H9 (cell line): ENCODE data around the gene TBX5. TPM values are rescaled to one million over a fixed set of nuclear protein-coding genes. Genes with fewer than 3 reads are reported as not detected.

Experiments used
- DNase-seq: peaks from one replicate; pipeline ENCODE4 v3.0.0-alpha.2; 2017
- H2AFZ ChIP-seq: one replicate; pipeline ENCODE4 v1.6.1; 2013; ENCODE audit warnings: mild to moderate bottlenecking, low read length, control low read depth, moderate library complexity
- H2AK5ac ChIP-seq: 2 replicates; pipeline ENCODE4 v1.6.1; 2013; ENCODE audit warnings: low read length, control low read depth, mixed read lengths; ENCODE audit not compliant: insufficient read length
- H2BK120ac ChIP-seq: one replicate; pipeline ENCODE4 v1.6.1; 2013; ENCODE audit warnings: low read depth, mild to moderate bottlenecking, low read length, control low read depth, inconsistent platforms; ENCODE audit not compliant: poor library complexity, severe bottlenecking
- H2BK12ac ChIP-seq: 2 replicates; pipeline ENCODE4 v1.6.1; 2013; ENCODE audit warnings: low read length, control low read depth, mixed read lengths, low read depth; ENCODE audit not compliant: insufficient read length
- H2BK15ac ChIP-seq: 2 replicates; pipeline ENCODE4 v1.6.1; 2013; ENCODE audit warnings: low read depth, low read length, control low read depth
- H2BK20ac ChIP-seq: one replicate; pipeline ENCODE4 v1.6.1; 2013; ENCODE audit warnings: low read depth, mild to moderate bottlenecking, low read length, control low read depth, inconsistent platforms; ENCODE audit not compliant: poor library complexity, severe bottlenecking
- H2BK5ac ChIP-seq: 2 replicates; pipeline ENCODE4 v1.6.1; 2013; ENCODE audit warnings: low read length, control low read depth, mixed read lengths; ENCODE audit not compliant: insufficient read length
- H3K14ac ChIP-seq: 2 replicates; pipeline ENCODE4 v1.6.1; 2013; ENCODE audit warnings: low read length, control low read depth; ENCODE audit not compliant: insufficient read depth
- H3K18ac ChIP-seq: 2 replicates; pipeline ENCODE4 v1.6.1; 2013; ENCODE audit warnings: low read depth, mild to moderate bottlenecking, mixed read lengths, low read length, control low read depth; ENCODE audit not compliant: insufficient read length
- H3K23ac ChIP-seq: 2 replicates; pipeline ENCODE4 v1.6.1; 2013; ENCODE audit warnings: low read length, control low read depth, mixed read lengths, low read depth; ENCODE audit not compliant: insufficient read length
- H3K23me2 ChIP-seq: 2 replicates; pipeline ENCODE4 v1.6.1; 2013; ENCODE audit warnings: low read depth, mild to moderate bottlenecking, mixed read lengths, low read length, control low read depth; ENCODE audit not compliant: insufficient read length, poor library complexity, severe bottlenecking
- H3K27ac ChIP-seq: 2 replicates; pipeline ENCODE4 v1.5.1; 2013; ENCODE audit warnings: low read length, control low read depth, mixed read lengths, low read depth; ENCODE audit not compliant: insufficient read length
- H3K27me3 ChIP-seq: 2 replicates; pipeline ENCODE4 v1.6.1; 2013; ENCODE audit warnings: low read length, control low read depth, inconsistent platforms; ENCODE audit not compliant: insufficient read depth
- H3K4ac ChIP-seq: 2 replicates; pipeline ENCODE4 v1.6.1; 2013; ENCODE audit warnings: low read depth, mild to moderate bottlenecking, control low read depth, inconsistent platforms, low read length, moderate library complexity
- H3K4me1 ChIP-seq: 2 replicates; pipeline ENCODE4 v1.6.1; 2013; ENCODE audit warnings: low read length, control low read depth, inconsistent platforms; ENCODE audit not compliant: insufficient read depth
- H3K4me2 ChIP-seq: 2 replicates; pipeline ENCODE4 v1.6.1; 2013; ENCODE audit warnings: low read length, control low read depth, mixed read lengths; ENCODE audit not compliant: insufficient read length, insufficient read depth
- H3K56ac ChIP-seq: 2 replicates; pipeline ENCODE4 v1.6.1; 2013; ENCODE audit warnings: low read depth, mild to moderate bottlenecking, mixed read lengths, low read length, control low read depth; ENCODE audit not compliant: insufficient read length
- H3K79me1 ChIP-seq: 2 replicates; pipeline ENCODE4 v1.6.1; 2013; ENCODE audit warnings: low read depth, mild to moderate bottlenecking, moderate library complexity, low read length, control low read depth, inconsistent platforms; ENCODE audit not compliant: insufficient read depth, poor library complexity, severe bottlenecking
- H3K79me2 ChIP-seq: 2 replicates; pipeline ENCODE4 v1.6.1; 2013; ENCODE audit warnings: low read length, control low read depth, inconsistent platforms; ENCODE audit not compliant: insufficient read depth
- H3K9ac ChIP-seq: 2 replicates; pipeline ENCODE4 v1.6.1; 2013; ENCODE audit warnings: low read length, control low read depth, mixed read lengths; ENCODE audit not compliant: insufficient read length; ENCODE audit errors: extremely low read depth
- H3K9me3 ChIP-seq: one replicate; pipeline ENCODE4 v1.6.1; 2013; ENCODE audit warnings: low read depth, low read length, inconsistent platforms; ENCODE audit not compliant: control insufficient read depth
- H3T11ph ChIP-seq: one replicate; pipeline ENCODE4 v1.6.1; 2013; ENCODE audit warnings: mild to moderate bottlenecking, low read length, control low read depth, inconsistent platforms
- H4K20me1 ChIP-seq: one replicate; pipeline ENCODE4 v1.6.1; 2013; ENCODE audit not compliant: control insufficient read depth, insufficient read length, insufficient read depth
- H4K5ac ChIP-seq: 2 replicates; pipeline ENCODE4 v1.6.1; 2013; ENCODE audit warnings: low read depth, mild to moderate bottlenecking, mixed read lengths, low read length, control low read depth; ENCODE audit not compliant: insufficient read length
- H4K8ac ChIP-seq: replicated peaks from 2 replicates; pipeline ENCODE4 v1.6.1; 2013; ENCODE audit warnings: low read length, control low read depth, mixed read lengths, low read depth; ENCODE audit not compliant: insufficient read length
- H4K91ac ChIP-seq: 2 replicates; pipeline ENCODE4 v1.6.1; 2013; ENCODE audit warnings: low read depth, mild to moderate bottlenecking, moderate library complexity, mixed read lengths, low read length, control low read depth; ENCODE audit not compliant: insufficient read length
- H3K27ac Mint-ChIP-seq, 3 experiments: 2 replicates in 2 of 3; 3 replicates in 1 of 3; pipeline ENCODE4 v1.8.0; 2020 to 2021; ENCODE audit warnings: mixed read lengths in 3 of 3, mild to moderate bottlenecking in 1 of 3, moderate library complexity in 1 of 3
- H3K27me3 Mint-ChIP-seq: 2 replicates; pipeline ENCODE4 v1.8.0; 2021; ENCODE audit warnings: low read depth, mild to moderate bottlenecking, moderate library complexity, mixed read lengths
- H3K36me3 Mint-ChIP-seq, 3 experiments: 2 replicates in 2 of 3; 3 replicates in 1 of 3; pipeline ENCODE4 v1.8.0; 2020 to 2021; ENCODE audit warnings: low read depth in 3 of 3, mixed read lengths in 3 of 3; ENCODE audit not compliant: insufficient read depth in 1 of 3
- H3K4me1 Mint-ChIP-seq, 2 experiments: 2 replicates each; pipeline ENCODE4 v1.8.0; 2020; ENCODE audit warnings: mixed read lengths in 2 of 2
- H3K4me3 Mint-ChIP-seq, 2 experiments: 2 replicates in 1 of 2; 3 replicates in 1 of 2; pipeline ENCODE4 v1.8.0; 2020 to 2021; ENCODE audit warnings: mild to moderate bottlenecking in 2 of 2, mixed read lengths in 2 of 2, moderate library complexity in 1 of 2
- H3K9me3 Mint-ChIP-seq, 2 experiments: 2 replicates in 1 of 2; 3 replicates in 1 of 2; pipeline ENCODE4 v1.8.0; 2020; ENCODE audit warnings: mild to moderate bottlenecking in 2 of 2, mixed read lengths in 2 of 2, moderate library complexity in 1 of 2
- WGBS: extraction: QIAGEN DNeasy Blood & Tissue Kit; methylation state at CpG from one replicate; pipeline ENCODE4 v1.1.7; 2013; ENCODE audit warnings: missing lambda C conversion rate, low lambda C conversion rate, mixed read lengths; ENCODE audit not compliant: insufficient read length; ENCODE audit errors: extremely low coverage; 5-methylcytosine and 5-hydroxymethylcytosine counted together
- total RNA-seq: library from RNA; stranded (reverse); gene quantifications from 2 replicates; pipeline ENCODE4 v1.2.1, GENCODE V29; 2021
- TF ChIP-seq, protein P1 (sequence below): fragments of 200-600 bp; sonication (generic); conservative IDR thresholded peaks from 3 replicates; pipeline ENCODE4 v1.8.0; 2021; ENCODE audit warnings: antibody characterized with exemption, mild to moderate bottlenecking

TBX5 gene
- total RNA-seq, 1 experiment from 2014 or later: not detected

DNA sequence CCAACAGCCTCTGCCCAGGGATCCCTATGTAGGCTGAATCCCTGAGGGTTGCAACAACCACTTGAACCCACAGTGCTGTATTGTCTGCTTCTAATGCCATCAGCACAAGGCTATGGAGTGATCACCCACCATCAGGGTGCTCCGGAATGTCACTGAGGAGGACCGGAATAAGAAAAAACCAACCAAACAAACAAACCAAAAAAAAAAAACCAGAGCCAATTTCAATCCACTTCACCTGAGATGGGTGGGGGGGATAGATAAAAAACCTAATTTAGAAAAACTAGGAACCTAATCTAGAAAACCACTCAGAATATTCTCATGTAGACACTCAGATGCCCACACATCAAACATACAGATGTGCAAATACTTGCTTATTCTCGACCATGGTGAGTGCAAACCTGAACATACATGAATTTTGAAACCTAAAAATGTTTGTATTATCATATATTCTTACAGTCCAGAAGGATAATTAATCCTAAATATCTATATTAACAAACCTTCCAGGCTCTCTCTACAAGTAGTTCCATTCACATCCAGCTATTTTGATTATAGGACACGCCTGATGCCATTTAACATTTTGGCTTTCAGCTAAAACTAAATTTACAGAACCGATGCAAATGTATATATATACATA is 3.7 kb downstream of the TBX5 start:
- Histone ChIP-seq H3K79me2 (no peaks in the 10 kb centered on the region), H2BK12ac (no peak overlapping the region), H2AFZ (no peak overlapping the region), H2AK5ac (no peak overlapping the region), H2BK20ac (no peak overlapping the region), H3K27me3 (peaks cover 97% of the 10 kb centered on the region), H4K20me1 (no peaks in the 10 kb centered on the region), H3K18ac (no peak overlapping the region), H4K91ac (no peak overlapping the region), H3K56ac (no peak overlapping the region), H3K4me2 (no peak overlapping the region), H3K4ac (no peak overlapping the region), H3T11ph (no peak overlapping the region), H3K9ac (no peak overlapping the region), H3K79me1 (no peaks in the 10 kb centered on the region), H3K23me2 (no peaks in the 10 kb centered on the region), H3K4me1 (peaks cover 2% of the 10 kb centered on the region), H3K23ac (no peak overlapping the region), H4K8ac (no peak overlapping the region), H2BK15ac (no peak overlapping the region), H2BK5ac (no peak overlapping the region), H2BK120ac (no peak overlapping the region), H4K5ac (no peak overlapping the region), H3K27ac (no peak overlapping the region), H3K9me3 (no peaks in the 10 kb centered on the region), H3K14ac (no peak overlapping the region)
- H3K27ac Mint-ChIP-seq: no peak overlapping the region; a peak in 2 of 7 replicates
- TF ChIP-seq, protein P1, sequence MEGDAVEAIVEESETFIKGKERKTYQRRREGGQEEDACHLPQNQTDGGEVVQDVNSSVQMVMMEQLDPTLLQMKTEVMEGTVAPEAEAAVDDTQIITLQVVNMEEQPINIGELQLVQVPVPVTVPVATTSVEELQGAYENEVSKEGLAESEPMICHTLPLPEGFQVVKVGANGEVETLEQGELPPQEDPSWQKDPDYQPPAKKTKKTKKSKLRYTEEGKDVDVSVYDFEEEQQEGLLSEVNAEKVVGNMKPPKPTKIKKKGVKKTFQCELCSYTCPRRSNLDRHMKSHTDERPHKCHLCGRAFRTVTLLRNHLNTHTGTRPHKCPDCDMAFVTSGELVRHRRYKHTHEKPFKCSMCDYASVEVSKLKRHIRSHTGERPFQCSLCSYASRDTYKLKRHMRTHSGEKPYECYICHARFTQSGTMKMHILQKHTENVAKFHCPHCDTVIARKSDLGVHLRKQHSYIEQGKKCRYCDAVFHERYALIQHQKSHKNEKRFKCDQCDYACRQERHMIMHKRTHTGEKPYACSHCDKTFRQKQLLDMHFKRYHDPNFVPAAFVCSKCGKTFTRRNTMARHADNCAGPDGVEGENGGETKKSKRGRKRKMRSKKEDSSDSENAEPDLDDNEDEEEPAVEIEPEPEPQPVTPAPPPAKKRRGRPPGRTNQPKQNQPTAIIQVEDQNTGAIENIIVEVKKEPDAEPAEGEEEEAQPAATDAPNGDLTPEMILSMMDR: no peak
- H3K4me1 Mint-ChIP-seq: peaks cover 36 to 61% of the 10 kb centered on the region in 2 experiments
- no peak for DNase-seq
- H3K9me3 Mint-ChIP-seq: peaks cover 0 to 12% of the 10 kb centered on the region in 2 experiments; a peak in 1 of 5 replicates
- no CpG with 5 or more reads among the region's 5 CpGs for whole genome bisulfite sequencing
- H3K27me3 Mint-ChIP-seq: peaks cover 100% of the 10 kb centered on the region
- no peak overlapping the region for H3K4me3 Mint-ChIP-seq
- no peaks in the 10 kb centered on the region for H3K36me3 Mint-ChIP-seq
